Stimulated activated CD4-positive, alpha-beta T cell treated with anti-CD3 and anti-CD28 coated beads, TNF-alpha, amount 100 ng/mL, for 1 hour (primary cell): ENCODE measurements around the gene NOSTRIN.
"Not testable (repeated sequence)": the region's sequence is repeated elsewhere in the genome, so short reads cannot be mapped to it uniquely, and the experiment has no call there.

Experiments
- DNase-seq, 3 donors: peaks; one replicate each; pipeline ENCODE4 v3.0.0-alpha.2; 2020; ENCODE audit warnings: low read depth in 3 of 3, low spot score in 1 of 3

NOSTRIN gene

GRCh38 chr2:168801961-168802858, at the start of gene NOSTRIN:
NOSTRIN (plus strand) TSS chr2:168802637; CDS start chr2:168802647, 10 bp downstream.
- DNase-seq, result no peak

DNA sequence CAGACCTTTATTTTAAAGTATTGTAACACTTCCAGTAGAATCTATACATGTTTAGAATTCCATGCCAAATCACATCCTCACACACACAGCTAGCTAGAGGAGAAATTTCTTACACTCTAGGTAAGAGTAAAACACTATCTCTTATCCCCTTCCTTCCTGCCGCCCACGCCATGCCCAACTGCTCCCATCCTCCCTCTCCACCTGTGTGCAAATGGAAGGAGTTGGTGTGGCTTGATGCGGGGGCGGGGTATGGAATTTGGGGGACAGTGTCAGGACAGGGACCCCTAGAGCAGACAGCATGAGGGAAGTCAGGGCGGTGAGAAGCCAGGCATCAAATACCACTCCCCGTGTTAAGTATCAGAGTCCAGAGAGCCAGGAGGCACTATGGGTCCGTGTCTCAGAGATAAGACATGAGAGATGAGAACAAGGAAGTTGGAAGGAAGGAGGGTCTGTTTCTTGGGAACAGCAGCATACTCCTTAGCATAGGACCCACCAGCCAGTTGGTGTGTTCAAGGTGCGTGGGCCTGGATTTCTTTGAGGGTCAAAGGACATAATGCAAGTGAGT, 48.6 kb upstream of the NOSTRIN start:
- DNase-seq, result no peak

- DNase-seq, result no peak
Observed at GRCh38 chr2:168757223-168757622, 45.2 kb upstream of the NOSTRIN start.

GRCh38 chr2:168758970-168759820, 43.2 kb upstream of the NOSTRIN start:
- DNase-seq, result peak in 1 of 3 donors; percentile 8

DNA sequence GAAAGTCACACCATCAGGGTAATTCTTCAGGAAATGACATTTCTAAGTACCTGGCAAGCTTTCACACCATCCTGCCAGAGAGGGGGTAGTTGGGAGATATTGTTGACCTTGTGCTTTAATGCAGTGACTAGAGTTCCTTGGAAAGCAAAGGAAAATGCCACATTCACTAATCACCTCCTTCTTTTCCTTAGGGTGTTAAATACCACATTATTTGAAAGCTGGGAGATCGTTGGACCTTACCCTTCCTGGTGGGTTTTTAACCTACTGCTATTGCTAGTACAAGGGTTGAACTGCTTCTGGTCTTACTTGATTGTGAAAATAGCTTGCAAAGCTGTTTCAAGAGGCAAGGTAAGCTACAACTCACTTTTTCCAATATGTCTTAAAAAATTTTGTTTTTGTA, 37.0 kb upstream of the NOSTRIN start:
- no peak for DNase-seq

GRCh38 chr2:168766600-168766999, 35.8 kb upstream of the NOSTRIN start:
- no peak for DNase-seq

GRCh38 chr2:168767258-168767657, 35.2 kb upstream of the NOSTRIN start:
- DNase-seq, result no peak

GRCh38 chr2:168768357-168768756, 34.1 kb upstream of the NOSTRIN start:
- DNase-seq, result not testable (repeated sequence)

DNA sequence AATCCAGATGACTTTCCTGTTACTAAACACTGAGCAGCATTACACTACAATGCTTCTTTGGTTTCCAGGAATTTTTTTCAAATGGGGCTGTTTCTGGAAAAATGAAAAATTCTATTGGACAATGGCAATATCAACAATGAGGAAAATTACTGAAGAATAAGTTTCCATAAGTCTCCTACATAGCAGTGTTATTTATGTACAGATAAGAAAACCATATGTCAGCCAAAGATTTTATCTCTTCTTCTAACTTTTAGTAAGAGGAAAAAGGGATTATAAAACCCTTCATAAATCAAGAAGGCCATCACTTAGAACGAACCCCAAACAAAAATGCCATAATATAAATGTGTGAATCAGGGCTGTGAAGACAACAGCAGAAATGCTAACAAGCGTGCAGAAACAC, 31.6 kb upstream of the NOSTRIN start:
- DNase-seq, result no peak

- DNase-seq, result no peak
Observed at GRCh38 chr2:168772704-168773103, 29.7 kb upstream of the NOSTRIN start.

- no peak for DNase-seq
Observed at GRCh38 chr2:168773128-168773527, 29.3 kb upstream of the NOSTRIN start.

DNA sequence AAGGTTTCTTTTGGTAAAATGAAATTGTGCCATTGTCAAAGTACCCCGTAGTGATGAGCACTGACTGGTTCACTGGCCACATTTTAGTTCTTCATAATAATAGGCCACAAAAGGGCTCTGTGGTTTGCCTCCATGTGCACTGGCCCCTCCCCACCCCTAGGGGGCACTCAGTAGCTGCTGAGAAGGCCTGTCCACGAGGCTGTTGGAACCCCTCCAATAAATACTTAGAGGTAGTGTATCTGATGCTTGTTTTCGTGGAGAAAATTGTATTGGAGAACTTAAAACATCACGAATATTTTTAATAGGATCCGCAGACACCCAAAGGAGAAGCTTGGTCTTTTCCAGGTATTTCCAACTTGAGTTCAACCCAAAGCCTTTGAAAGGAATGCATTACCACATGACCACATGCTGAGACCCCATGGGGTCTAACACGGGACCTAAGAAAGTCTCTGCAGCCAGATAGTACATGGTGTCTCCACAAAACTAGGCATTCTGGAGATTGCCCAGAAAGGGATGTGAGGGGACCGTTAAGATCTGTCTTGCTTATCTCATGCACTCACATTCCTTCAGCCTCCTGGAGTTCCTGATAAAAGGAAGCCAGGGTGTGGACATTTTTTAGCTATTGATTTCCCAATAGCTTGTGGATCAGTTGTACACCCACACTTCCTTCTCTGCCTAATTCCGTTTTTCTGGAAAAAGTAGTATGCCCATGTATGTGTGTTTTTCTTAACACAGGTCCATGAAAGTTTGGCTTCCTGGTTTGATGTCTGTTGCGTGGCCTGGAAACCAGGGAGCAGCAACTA, 28.5 kb upstream of the NOSTRIN start:
- no peak for DNase-seq

DNA sequence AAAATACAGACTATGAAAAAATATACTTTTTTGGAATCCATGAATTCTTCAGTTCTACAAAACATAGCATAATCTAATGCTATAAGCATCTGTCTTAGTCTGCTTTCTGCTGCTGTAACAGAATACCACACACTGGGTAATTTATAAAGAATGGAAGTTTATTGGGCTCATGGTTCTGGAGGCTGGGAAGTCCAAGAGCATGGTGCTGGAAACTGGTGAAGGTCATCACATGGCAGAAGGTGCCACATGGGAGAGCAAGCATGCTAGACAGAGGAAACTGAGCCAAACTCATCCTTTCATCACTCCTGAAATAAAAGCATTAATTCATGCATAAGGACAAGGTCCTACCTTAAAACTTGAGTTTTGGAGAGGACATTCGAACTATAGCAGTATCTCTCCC, 26.6 kb upstream of the NOSTRIN start:
- DNase-seq, result no peak

- DNase-seq, result no peak
Observed at GRCh38 chr2:168780669-168781071, 21.8 kb upstream of the NOSTRIN start.

- DNase-seq, result no peak
Observed at GRCh38 chr2:168781191-168781817, 21.1 kb upstream of the NOSTRIN start.

DNA sequence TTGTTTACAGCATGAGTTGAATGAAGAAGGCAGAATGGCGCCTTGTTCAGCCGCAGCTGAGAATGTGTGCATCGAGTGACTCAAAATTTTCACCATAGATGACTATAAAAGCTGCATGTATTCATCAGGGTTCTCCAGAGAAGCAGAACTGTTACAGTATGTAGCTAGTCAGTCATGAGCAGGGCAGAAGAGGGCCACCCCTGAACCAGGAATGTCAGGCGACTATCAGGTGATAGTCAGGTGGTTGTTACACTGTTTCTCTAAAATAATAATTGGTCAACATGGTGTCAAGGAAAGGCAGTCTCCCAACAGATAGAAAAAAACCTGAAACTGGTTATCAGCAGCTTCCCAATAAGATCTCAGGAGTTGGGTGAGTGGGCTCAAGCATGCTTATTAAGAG, 20.2 kb upstream of the NOSTRIN start:
- DNase-seq, result no peak

DNA sequence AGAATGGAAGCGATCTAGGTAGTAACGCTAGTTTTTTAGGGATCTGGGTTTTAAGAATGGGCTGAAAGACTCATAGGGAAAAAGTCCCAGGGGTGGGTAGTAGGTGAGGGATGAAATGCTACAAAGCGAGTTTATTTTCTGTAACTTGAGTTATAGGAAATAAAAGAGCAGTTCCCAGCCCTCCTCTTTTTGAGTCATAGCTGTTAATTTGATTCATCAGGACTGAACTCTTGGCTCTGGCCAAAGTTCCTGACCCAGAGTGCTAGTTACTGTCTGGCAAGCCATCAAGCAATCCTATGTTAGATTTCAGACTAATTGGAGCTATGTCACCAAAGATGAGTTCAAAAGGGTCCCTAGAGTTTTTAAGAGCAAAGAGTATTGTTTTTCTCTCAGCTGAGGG, 17.4 kb upstream of the NOSTRIN start:
- no peak for DNase-seq

- no peak for DNase-seq
Observed at GRCh38 chr2:168787098-168787781, 15.2 kb upstream of the NOSTRIN start.

GRCh38 chr2:168787782-168788376, 14.6 kb upstream of the NOSTRIN start:
- no peak for DNase-seq
